HG02943 (cell line): ENCODE data around the gene SNX1.
"Not testable (repeated sequence)": the region's sequence is repeated elsewhere in the genome, so short reads cannot be mapped to it uniquely, and the experiment has no call there.

ENCODE experiments used
- ATAC-seq: cut with Tn5 transposase; IDR thresholded peaks from one replicate; pipeline ENCODE4 v1.9.1; 2021; ENCODE audit warnings: mild to moderate bottlenecking, low read depth, moderate library complexity; ENCODE audit not compliant: unreplicated experiment

Gene SNX1

DNA sequence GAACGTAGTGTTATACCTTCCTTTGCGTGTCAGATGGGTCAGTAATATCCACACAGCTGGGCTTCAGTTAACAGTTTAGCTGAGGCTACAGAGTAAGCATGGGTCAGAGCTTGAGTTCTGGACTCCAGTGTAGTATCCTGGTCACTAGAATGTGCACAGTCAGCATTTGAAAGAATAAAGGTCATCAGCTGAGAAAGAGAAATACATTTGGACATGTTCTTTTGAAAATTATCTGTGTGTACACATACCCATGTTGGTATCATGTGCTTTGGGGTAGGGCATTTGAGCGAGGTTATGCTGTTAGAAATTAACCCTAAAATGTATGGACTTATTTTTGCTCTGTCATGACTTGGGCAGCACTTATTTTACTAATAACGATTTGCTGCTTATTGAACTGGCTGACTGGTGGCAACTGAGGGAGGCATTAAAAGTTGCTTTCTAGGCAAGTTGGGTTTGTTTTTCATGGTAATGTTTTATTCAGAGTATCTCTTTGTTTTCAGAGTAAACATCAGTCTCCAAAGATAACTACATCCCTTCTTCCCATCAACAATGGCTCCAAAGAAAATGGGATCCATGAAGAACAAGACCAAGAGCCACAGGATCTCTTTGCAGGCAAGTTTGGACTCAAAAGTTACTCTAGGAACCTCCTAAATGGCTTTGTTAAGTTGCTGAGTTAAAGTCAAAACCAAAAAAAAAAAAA, 16.4 kb downstream of the SNX1 start:
- no peak for ATAC-seq

DNA sequence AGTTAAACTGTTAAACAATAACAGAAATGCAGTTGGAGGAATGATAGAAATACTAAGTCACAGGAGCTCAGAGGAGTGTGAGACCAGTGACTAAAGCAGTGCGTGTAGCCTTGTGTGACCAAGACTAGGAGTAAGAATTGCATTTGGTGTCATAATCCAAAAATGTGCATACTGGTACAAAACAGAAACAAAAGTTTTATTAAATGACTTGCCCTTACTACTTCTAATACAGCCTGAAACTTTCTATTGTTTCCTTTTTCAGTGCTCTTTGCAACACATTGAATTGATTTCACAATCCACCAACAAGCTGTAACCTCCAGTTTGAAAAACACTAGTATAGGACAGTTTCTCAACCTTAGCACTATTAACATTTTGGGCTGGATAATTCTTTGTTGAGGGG, 17.1 kb downstream of the SNX1 start:
- ATAC-seq, result no peak

DNA sequence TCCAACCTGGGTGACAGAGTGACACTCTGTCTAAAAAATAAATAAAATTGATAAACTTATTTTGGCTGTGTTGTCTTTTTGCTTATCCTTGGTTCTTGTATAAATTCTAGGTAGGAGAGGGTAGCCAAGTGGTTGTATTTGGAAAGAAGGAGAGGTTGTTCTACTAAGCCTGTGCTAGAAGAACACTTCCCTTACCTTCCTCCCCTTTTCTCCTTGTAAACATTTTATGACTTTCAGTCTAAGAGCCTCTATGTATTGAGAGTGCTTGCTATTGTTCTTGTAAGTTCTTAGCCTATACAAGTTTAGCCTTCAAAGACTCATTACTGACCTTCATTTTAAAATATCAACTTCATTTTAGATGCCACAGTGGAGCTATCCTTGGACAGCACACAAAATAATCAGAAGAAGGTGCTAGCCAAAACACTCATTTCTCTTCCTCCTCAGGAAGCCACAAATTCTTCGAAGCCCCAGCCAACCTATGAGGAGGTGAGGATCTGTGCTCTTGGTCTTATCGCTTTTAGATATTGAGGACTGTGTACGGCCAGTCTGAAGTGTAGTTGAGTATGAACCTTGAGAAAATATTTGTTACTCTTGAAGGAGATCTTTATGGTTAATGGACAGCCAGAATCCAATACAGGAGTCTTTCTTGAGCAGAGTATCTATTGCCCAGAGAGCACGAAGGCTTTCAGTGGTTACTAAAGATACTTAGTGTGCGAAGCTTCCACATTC, 22.1 kb downstream of the SNX1 start:
- no peak for ATAC-seq

DNA sequence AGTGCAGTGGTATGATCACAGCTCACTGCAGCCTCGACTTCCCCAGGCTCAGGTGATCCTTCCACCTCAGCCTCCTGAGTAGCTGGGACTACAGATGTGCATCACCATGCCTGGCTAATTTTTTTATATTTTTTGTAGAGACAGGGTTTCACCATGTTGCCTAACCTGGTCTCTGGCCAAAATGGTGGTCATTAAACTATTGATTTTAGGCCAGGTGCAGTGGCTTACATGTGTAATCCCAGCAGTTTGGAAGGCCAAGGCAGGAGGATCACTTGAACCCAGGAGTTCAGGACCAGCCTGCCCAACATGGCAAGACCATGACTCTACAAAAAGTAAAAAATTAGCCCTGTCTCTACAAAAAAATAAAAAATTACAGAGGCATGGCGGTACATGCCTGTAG, 24.5 kb downstream of the SNX1 start:
- ATAC-seq, result not testable (repeated sequence)

DNA sequence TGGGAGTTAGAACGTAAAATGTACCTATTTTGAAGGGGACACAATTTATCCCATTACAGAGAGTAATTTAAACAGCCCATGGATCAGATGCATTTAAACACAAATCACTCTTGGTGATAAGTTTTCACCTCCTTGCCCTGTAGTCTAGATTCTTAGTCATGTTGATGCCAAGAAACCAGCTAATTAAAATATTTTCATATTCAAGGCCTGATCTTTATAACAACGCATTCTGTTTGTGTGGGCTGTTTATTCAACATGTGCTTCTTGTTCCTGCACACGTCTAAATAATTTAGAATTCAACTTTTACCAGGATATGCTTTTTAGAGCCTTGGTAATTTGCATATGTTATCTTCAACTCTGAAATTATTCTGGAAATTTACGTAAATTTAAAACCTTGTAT, 25.8 kb downstream of the SNX1 start:
- ATAC-seq, result no peak

DNA sequence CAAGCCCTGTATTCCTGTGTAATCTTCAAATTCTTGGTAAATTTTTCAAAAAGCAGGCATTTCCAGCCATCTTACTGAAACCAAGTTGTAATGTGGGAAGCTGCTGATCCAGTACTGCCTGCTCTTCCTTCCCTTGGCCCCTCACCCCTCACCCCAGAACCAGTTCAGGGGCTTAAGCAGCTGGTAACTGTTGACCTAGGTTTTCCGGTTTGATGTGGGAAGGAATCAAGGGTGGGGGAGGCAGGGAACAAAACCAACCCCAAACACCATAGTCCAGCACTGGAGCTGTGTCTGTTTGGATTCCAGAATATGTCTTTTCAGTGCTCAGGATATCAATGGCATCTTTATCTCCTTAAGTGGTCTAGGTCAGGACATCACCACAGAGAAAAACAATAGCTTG, 26.7 kb downstream of the SNX1 start:
- ATAC-seq, result no peak

DNA sequence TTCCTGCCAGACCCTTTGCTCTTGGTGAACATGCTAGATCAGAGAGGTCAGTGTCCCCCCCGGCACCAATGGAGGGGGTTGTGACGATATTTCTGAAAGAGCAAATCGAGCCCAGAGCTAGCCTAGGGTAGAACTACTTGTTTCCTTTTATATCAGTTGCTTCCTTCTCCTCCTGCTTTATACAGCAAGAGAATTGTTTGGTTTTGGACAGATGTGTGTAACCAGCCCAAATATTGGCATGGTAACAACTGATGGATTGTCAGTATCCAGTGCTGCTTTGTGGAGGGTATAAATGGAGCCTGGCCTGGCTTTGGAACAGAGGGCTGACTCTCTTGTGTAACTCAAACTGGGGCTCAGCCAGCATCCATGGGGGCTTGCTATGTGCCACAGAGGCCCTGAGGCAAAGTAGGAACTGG, 27.2 kb downstream of the SNX1 start:
- ATAC-seq, result no peak

DNA sequence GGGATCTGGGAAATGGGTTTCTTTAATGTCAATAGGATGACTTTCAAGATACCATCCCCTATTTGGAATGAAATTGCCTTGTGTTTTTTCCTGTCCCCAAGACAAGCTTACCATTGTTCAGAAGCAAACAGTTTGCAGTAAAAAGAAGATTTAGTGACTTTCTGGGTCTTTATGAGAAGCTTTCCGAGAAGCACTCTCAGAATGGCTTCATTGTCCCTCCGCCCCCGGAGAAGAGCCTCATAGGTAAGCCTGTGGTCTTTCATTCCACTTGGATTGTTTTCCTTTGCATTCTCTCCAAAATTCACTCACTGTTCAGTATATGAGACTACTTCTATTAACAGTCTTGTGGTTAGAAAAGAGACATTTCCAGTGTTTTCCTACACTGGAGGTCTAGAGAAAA, 30.2 kb downstream of the SNX1 start:
- ATAC-seq, result no peak

DNA sequence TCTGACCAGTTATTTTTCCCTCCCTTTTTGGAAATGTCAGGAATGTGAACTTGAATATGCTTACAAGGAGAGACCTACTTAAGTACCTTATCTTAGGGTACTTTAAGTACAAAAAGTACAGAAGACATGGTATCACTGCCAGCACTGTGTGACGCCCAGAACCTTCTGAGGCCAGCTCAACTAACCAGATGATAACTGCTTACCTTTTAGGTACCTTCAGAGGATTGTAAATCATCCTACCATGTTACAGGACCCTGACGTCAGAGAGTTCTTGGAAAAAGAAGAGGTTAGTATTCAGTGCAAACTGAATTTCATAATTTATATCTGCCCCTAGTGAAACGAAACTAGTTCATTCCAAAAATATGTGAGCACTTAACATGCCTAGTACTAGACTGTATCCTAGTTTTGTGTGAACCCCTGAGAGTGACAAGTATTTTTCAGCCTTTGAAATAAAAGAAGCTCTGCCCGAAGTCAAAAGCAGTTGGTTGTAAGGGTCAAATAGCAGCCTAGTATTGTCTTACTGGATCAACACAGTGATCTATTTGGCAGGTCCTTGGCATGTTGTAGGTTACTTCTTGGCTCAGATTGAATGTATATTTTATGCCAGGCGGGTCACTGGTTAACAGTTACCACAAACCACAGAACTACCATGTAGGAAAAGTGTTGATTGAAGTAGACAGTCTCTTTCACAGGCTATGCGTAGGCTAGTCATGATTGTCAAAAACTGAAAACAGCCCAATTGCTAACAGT, 31.9 kb downstream of the SNX1 start:
- no peak for ATAC-seq

DNA sequence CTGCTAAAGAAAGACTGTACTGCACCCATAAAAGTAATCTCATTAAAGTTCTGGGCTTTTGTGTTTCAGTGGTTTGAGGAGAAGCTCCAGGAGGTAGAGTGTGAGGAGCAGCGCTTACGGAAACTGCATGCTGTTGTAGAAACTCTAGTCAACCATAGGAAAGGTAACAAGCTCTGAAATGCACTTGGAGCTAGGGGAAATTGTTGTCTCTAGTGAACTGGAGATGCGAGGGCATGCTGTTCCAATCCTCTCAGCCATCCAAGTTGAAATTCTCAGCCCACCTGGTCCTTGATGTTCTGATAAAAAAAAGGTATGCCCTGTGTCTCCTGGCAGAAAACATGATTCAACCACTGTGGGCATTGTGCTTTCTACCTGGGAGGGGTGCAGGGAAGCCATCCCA, 34.4 kb downstream of the SNX1 start:
- ATAC-seq, result no peak

DNA sequence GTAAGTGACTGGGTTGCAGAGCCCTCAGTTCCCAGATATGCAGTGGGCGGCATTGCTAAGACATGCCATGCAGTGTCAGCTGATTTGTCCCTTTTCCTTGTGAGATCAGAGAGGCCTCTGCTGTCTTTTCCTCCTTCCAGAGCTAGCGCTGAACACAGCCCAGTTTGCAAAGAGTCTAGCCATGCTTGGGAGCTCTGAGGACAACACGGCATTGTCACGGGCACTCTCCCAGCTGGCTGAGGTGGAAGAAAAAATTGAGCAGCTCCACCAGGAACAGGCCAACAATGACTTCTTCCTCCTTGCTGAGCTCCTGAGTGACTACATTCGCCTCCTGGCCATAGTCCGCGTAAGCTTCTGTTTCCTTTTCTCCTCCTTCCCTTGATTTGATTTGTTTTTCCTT, 35.8 kb downstream of the SNX1 start:
- no peak for ATAC-seq

DNA sequence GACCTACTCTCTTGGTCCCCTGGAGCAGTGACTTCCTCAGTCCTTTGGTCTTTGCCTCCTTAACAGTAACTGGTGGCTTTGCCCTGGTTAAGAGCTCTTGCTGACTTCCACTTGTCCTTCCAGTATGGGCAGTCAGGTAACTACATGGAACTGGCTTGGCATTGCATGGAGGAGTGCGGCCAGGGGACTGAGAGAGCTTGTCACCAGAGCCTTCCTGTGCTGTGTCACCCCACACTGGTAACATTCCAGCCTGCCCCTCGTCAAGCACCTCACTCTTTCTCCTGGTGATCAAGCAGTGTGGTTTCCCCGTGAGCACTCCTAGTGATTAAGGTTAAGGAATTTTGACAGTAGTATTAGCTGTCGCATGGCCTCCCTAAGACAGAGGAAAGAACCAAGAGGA, 36.4 kb downstream of the SNX1 start:
- ATAC-seq, result no peak

DNA sequence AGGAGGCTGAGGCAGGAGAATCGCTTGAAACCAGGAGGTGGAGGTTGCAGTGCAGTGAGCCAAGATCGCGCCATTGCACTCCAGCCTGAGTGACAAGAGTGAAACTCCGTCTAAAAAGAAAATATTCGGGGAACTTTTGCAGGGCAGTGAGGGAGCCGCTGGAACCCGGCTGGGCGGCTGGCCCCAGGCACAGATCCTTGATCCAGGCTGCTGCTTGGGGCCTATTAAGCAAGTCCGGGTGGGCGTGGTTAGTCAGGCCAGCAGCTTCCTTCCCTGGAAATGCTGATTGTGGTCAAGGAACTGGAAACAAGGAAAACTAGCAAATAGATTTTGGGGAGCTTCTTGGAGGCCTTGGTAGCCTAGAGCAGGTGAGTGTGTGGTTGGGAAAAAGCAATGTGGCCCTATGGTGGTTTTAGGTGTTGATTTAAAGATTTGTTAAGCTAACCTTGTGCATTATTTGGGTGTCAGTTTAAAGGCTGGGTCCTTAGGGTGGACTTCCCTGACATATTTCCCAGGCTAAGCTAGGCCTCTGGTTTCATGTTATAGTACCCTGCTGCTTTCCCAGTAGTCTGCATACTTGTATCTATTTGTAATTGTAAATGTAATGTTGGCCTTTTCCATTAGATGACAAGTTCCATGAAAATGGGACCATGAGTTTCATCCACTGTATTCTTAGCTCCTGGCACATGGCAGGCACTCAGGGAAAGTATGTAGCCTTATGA, 38.0 kb downstream of the SNX1 start:
- ATAC-seq, result no peak

DNA sequence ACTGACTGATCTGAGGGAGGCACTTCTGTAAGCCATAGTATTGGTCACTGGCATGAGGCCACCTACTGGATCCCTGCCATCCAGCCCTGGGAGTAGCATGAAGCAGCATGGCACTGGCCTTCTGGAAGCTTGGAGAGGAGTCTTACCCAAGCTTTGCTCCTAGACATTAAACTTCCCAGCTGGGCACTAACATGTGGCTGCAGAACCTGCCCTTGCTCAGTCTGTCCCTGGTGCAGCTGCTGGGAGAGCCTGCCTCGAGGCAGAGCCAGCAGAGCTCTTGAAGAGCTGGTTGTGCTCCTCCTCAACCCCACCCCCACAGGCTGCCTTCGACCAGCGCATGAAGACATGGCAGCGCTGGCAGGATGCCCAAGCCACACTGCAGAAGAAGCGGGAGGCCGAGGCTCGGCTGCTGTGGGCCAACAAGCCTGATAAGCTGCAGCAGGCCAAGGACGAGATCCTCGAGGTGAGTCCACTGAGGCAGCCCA, 38.6 kb downstream of the SNX1 start:
- ATAC-seq, result no peak

DNA sequence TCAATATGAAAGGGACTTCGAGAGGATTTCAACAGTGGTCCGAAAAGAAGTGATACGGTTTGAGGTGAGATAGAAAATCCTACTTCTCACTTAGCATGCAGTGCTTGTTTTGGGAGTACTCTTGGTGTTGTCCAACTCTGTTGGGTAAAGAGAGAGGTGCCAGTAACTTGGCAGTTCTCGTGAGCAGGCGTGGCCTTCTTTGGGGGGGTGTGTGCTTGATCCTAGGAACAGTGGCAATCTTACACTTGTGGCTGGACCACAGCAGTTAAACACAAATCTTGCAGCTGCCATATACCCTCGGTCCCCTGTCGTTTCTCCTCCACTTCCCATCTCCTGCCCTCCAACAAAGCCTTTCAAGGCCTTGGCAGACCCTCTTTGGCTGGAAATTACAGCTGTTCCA, 40.6 kb downstream of the SNX1 start:
- ATAC-seq, result no peak

DNA sequence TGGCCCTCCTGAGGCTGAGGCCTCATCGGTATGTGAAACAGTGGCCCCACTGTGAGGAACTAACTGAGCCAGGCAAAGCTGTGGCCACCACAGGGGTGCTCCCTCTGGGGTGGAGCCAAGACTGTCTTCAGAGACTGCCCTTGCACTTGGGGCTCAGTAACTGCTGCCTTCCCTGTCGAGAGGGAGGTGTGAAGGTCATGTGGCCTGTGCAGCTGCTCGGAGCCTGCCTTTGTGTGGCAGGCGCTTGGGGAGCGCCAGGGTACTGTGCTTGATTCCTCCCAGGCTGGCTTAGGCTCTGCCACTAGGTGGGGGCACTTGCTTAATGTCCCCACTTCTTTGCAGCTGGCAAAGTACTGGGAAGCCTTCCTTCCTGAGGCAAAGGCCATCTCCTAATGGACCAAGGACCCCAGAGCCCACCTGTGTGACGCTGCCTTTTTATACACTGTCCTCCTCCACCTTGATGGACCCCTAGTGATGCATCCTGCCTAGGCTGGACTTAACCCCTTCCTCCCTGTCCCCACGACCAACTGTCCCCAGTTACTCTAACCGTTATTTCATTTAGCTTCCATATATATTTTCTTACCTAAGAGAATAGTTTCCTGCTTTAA, 41.5 kb downstream of the SNX1 start:
- ATAC-seq, result no peak

DNA sequence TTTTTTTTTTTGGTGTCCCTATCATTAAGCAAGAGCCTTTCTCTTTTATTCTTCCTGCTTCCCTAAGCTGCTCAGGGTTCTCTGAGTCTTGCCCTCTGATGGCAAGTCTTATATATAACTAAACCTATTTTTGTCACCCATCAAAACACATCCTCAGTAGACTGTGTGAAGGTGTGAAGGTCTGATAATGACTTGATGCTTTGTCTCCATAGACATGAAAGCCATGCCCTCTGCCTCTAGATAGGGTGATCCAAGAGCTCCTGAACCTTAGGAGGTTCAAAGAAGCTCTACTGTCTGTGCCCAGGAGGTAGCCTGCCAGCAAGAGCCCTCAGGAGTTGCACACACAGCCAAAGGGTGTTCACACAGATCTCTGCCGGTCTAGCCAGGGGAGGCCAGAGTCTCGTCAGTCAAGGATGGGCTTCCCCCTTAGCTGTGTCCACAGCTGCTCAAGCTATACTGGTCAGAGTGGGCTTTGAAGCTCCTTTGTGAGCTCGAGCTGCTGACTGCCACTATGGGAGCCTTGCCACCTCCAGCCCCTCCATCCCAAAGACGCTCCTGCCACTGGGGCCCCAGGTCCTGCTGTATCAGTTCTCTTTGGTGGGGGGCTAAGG, 42.7 kb downstream of the SNX1 start:
- no peak for ATAC-seq

DNA sequence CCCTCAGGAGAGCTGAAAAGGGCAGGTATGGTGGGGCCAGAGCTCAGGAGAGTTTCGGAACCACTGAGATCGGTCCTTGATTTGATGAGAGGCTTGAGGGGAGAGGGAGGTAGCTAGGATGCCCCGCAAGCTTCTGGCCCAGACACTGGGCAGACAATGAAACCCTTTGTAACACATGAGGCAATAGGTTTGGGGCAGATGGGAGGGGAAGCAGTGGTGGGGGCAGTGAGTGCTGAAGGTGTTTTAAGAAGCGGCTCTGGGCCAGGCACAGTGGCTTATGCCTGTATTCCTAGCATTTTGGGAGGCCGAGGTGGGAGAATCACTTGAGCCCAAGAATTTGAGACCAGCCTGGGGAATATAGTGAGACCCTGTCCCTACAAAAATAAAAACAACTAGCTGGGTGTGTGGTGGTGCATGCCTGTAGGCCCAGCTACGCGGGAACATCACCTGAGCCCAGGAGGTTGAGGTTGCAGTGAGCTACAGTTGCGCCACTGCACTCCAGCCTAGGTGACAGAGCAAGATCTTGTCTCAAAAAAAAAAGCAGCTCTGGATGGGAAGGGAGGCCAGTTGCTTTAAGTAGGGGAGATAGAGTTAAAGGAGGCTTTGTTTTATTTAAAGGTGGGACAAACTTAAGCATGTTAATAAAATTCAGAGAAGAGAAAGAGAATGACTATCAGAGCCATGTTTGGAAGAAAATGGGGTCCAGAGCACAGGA, 46.2 kb downstream of the SNX1 start:
- ATAC-seq, result no peak

DNA sequence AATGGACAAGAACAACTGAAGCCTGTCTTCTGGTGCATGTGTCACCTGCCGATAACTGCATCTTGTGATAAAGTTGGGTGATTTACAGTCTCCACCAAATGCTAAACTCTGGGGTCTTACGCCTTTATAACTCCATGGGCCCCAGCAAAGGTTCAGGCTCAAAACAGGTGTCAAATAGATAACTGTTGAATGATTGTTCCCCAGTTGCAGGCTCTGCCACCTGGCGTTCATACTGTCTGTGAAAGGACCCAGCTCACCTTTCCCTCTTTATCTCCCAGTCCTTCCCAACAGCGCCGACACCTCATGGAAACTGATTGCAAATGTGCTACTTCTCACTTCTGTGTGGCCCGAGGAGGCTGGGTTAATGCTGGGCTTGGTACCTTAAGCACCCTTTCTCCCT, 47.5 kb downstream of the SNX1 start:
- ATAC-seq, result no peak
